Progenitor cell of endocrine pancreas (in vitro differentiated cells): ENCODE data around the gene FANCE. TPM values are rescaled to one million over a fixed set of nuclear protein-coding genes. Genes with fewer than 3 reads are reported as not detected.

Source experiments
- DNase-seq: peaks from one replicate; pipeline ENCODE4 v3.0.0; 2021; ENCODE audit warnings: low spot score; ENCODE audit not compliant: unreplicated experiment
- H3K27ac Mint-ChIP-seq: 2 replicates; pipeline ENCODE4 v1.8.0; 2021; ENCODE audit warnings: mild to moderate bottlenecking, moderate library complexity, mixed read lengths
- H3K27me3 Mint-ChIP-seq: 2 replicates; pipeline ENCODE4 v1.8.0; 2021; ENCODE audit warnings: mixed read lengths
- H3K36me3 Mint-ChIP-seq: 2 replicates; pipeline ENCODE4 v1.8.0; 2022; ENCODE audit warnings: mixed read lengths; ENCODE audit not compliant: insufficient read depth
- H3K4me1 Mint-ChIP-seq: 2 replicates; pipeline ENCODE4 v1.8.0; 2021; ENCODE audit warnings: low read depth, mixed read lengths
- H3K4me3 Mint-ChIP-seq: 2 replicates; pipeline ENCODE4 v1.8.0; 2021; ENCODE audit warnings: low read depth, mild to moderate bottlenecking, moderate library complexity, mixed read lengths
- H3K9me3 Mint-ChIP-seq: 2 replicates; pipeline ENCODE4 v1.8.0; 2021; ENCODE audit warnings: low read depth, mixed read lengths
- CTCF ChIP-seq: fragments of 200-600 bp; sonication (generic); IDR thresholded peaks from one replicate; pipeline ENCODE4 v1.5.0; 2021; ENCODE audit warnings: antibody characterized with exemption, mild to moderate bottlenecking; ENCODE audit not compliant: unreplicated experiment
- total RNA-seq: library from RNA; stranded (reverse); gene quantifications from 2 replicates; pipeline ENCODE4 v1.2.1, GENCODE V29; 2021

Gene FANCE
- total RNA-seq, 1 donor from 2014 or later: 10.6 TPM

GRCh38 chr6:35410131-35410530 lies 42.0 kb upstream of the FANCE start:
- H3K27me3 Mint-ChIP-seq: no peaks in the 10 kb centered on the region
- TF ChIP-seq CTCF: no peak
- H3K27ac Mint-ChIP-seq: no peak overlapping the region
- H3K4me1 Mint-ChIP-seq: peaks cover 5% of the 10 kb centered on the region
- no peak for DNase-seq
- H3K9me3 Mint-ChIP-seq: no peaks in the 10 kb centered on the region
- H3K4me3 Mint-ChIP-seq: no peak overlapping the region
- H3K36me3 Mint-ChIP-seq: peaks cover 4% of the 10 kb centered on the region

- Mint-ChIP-seq H3K9me3 (no peaks in the 10 kb centered on the region), H3K4me1 (peaks cover 11% of the 10 kb centered on the region), H3K4me3 (no peak overlapping the region), H3K36me3 (peaks cover 4% of the 10 kb centered on the region), H3K27ac (no peak overlapping the region), H3K27me3 (no peaks in the 10 kb centered on the region)
- no peak for DNase-seq
- no peak for TF ChIP-seq CTCF
Measured at GRCh38 chr6:35411066-35411465, 41.1 kb upstream of the FANCE start.

GRCh38 chr6:35412102-35412501 lies 40.0 kb upstream of the FANCE start:
- no peak for TF ChIP-seq CTCF
- Mint-ChIP-seq H3K4me1 (peaks cover 11% of the 10 kb centered on the region), H3K27ac (no peak overlapping the region), H3K27me3 (no peaks in the 10 kb centered on the region), H3K9me3 (no peaks in the 10 kb centered on the region), H3K4me3 (no peak overlapping the region), H3K36me3 (peaks cover 4% of the 10 kb centered on the region)
- no peak for DNase-seq

DNA sequence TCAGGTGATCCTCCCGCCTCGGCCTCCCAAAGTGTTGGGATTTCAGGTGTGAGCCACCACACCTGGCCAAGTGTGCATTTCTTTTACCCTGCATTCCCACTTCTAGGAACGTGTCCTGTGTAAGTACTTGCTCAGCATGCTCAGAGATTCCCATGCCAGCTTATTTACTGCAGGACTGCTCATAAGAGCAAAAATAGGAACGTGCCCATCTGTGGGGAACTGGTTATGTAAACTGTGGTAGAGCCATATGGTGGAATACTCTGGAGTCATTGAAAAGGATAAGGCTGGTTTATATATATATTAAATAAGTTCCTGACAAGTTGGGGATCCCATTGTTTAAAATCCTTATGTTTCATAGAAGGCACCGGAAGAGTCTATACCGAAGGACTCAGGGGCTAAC lies 38.2 kb upstream of the FANCE start:
- no peak for DNase-seq
- Mint-ChIP-seq H3K27me3 (no peaks in the 10 kb centered on the region), H3K27ac (no peak overlapping the region), H3K9me3 (no peaks in the 10 kb centered on the region), H3K36me3 (peaks cover 4% of the 10 kb centered on the region), H3K4me1 (peaks cover 11% of the 10 kb centered on the region), H3K4me3 (no peak overlapping the region)
- TF ChIP-seq CTCF: no peak

GRCh38 chr6:35415065-35415891 lies 36.9 kb upstream of the FANCE start:
- Mint-ChIP-seq H3K27me3 (no peaks in the 10 kb centered on the region), H3K27ac (no peak overlapping the region), H3K36me3 (peaks cover 4% of the 10 kb centered on the region), H3K4me1 (peaks cover 11% of the 10 kb centered on the region), H3K4me3 (no peak overlapping the region), H3K9me3 (no peaks in the 10 kb centered on the region)
- TF ChIP-seq CTCF: peak; percentile 49
- DNase-seq: no peak
